Kidney (tissue), 14 donors: ENCODE measurements around the gene CCDC6. TPM values are rescaled to one million over a fixed set of nuclear protein-coding genes. Genes with fewer than 3 reads are reported as not detected.
"Not testable (repeated sequence)": the region's sequence is repeated elsewhere in the genome, so short reads cannot be mapped to it uniquely, and the experiment has no call there.

Experiments used
- DNase-seq, 5 donors: peaks; one replicate each; pipeline ENCODE4 v3.0.0-alpha.2; 2013 to 2020
- FAIRE-seq: peaks from 2 replicates; lab custom pipeline; 2012; peaks lifted over from hg19 to GRCh38; lab: Jason Lieb, UNC
- H3K27ac ChIP-seq, 2 donors: one replicate each; pipeline ENCODE4 v1.7.0; 2013; ENCODE audit warnings: low read depth in 2 of 2, low read length in 2 of 2, inconsistent platforms in 1 of 2
- H3K27me3 ChIP-seq: one replicate; pipeline ENCODE4 v1.7.1; 2013; ENCODE audit warnings: low read length, inconsistent platforms; ENCODE audit not compliant: control insufficient read depth, insufficient read depth
- H3K36me3 ChIP-seq, 3 donors: one replicate each; pipeline versions ENCODE4 v1.7.0 to v1.7.1; 2013; ENCODE audit warnings: low read length in 3 of 3, control low read depth in 1 of 3, inconsistent platforms in 1 of 3; ENCODE audit not compliant: insufficient read depth in 3 of 3, control insufficient read depth in 2 of 3
- H3K4me1 ChIP-seq, 3 donors: one replicate each; pipeline versions ENCODE4 v1.7.0 to v1.7.1; 2013; ENCODE audit warnings: low read length in 3 of 3, inconsistent platforms in 1 of 3, low read depth in 1 of 3; ENCODE audit not compliant: control insufficient read depth in 2 of 3, insufficient read depth in 2 of 3
- H3K4me3 ChIP-seq, 3 donors: one replicate each; pipeline versions ENCODE4 v1.7.0 to v1.8.1; 2013; ENCODE audit warnings: low read length in 3 of 3, control low read depth in 1 of 3, inconsistent platforms in 1 of 3
- H3K9ac ChIP-seq, 3 donors: one replicate each; pipeline versions ENCODE4 v1.7.0 to v1.7.1; 2013; ENCODE audit warnings: low read length in 3 of 3, control low read depth in 1 of 3, inconsistent platforms in 1 of 3
- H3K9me3 ChIP-seq, 3 donors: one replicate each; pipeline versions ENCODE4 v1.7.0 to v1.7.1; 2013; ENCODE audit warnings: low read length in 3 of 3, control low read depth in 1 of 3, inconsistent platforms in 1 of 3; ENCODE audit not compliant: control insufficient read depth in 2 of 3, insufficient read depth in 1 of 3
- CTCF ChIP-seq: IDR thresholded peaks from 3 replicates; pipeline ENCODE4 v1.5.1; 2012; ENCODE audit warnings: mild to moderate bottlenecking, moderate library complexity, borderline replicate concordance; ENCODE audit not compliant: insufficient read depth; ENCODE audit errors: extremely low read depth
- intact Hi-C: fragments of 100-400 bp; cut with DNase I; formaldehyde crosslinking; loops from one replicate; pipeline ENCODE4 v1.11.1; 2022
- polyA plus RNA-seq: library from polyadenylated mRNA; stranded (reverse); fragments of 350-450 nt; fragmentation: Illumina TruSeq; extraction: RNeasy Lipid Tissue Mini Kit (QIAGEN cat#74804); gene quantifications from one replicate; pipeline ENCODE4 v1.2.3, GENCODE V29; 2014; ENCODE audit warnings: low read depth, low replicate concordance; ENCODE audit not compliant: insufficient read depth
- total RNA-seq: library from RNA; stranded (reverse); fragmentation: NEBNext Ultra II Directional; extraction: Animal tissue kit (Norgen Biotek cat#: 25700); gene quantifications from one replicate; pipeline ENCODE4 v1.2.1, GENCODE V29; 2021
- donor health status: control.
- donor health status: control.
- donor health status: control.
- donor health status: control.
- donor health status: control.
- donor health status: DM: yes; HTN: yes; CAD: no.
- donor health status: Normal renal cell carcinoma (clear cell type).

Gene CCDC6
- total and polyA plus RNA-seq, 2 donors from 2014 or later = 15.5 to 47.0 TPM

GRCh38 chr10:59930788-59931521 lies 24.6 kb upstream of the CCDC6 start:
- H3K27ac ChIP-seq, intact Hi-C loops, H3K9me3 ChIP-seq, H3K4me1 ChIP-seq, H3K9ac ChIP-seq, DNase-seq, FAIRE-seq, H3K4me3 ChIP-seq, H3K36me3 ChIP-seq, H3K27me3 ChIP-seq: not testable (repeated sequence)

- Histone ChIP-seq H3K9me3 (peaks cover 0 to 9% (median 0%) of the 10 kb centered on the region in 3 donors), H3K4me3 (no peak overlapping the region), H3K27me3 (no peaks in the 10 kb centered on the region), H3K9ac (no peak overlapping the region), H3K36me3 (no peaks in the 10 kb centered on the region), H3K4me1 (no peaks in the 10 kb centered on the region), H3K27ac (no peak overlapping the region)
- DNase-seq (no peak), FAIRE-seq (no peak)
- no peak for TF ChIP-seq CTCF
- intact Hi-C loops = no loop called here
These were observed 19.7 kb upstream of the CCDC6 start for GRCh38 chr10:59926086-59926485.

DNA sequence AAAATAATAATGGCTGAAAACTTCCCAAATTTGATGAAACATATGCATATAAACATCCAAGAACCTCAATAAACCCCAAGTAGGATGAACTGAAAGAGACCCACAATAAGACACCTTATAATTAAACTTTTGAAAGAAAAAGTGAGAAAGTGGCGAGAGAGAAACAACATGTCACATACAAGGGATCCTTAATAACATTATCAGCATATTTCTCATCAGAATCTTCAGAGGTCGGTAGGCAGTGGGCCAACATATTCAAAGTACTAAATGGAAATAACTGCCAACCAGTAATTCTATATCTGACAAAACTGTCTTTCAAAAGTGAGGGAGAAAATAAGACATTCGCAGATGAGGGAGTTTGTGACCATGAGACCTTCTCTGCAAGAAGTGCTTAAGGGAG lies 16.6 kb upstream of the CCDC6 start:
- H3K4me1 ChIP-seq = no peaks in the 10 kb centered on the region
- no peak for DNase-seq
- intact Hi-C loops = no loop called here
- H3K9ac ChIP-seq = no peak overlapping the region
- no peak for FAIRE-seq
- H3K27me3 ChIP-seq = no peaks in the 10 kb centered on the region
- no peak overlapping the region for H3K27ac ChIP-seq
- H3K9me3 ChIP-seq = peaks cover 0 to 7% (median 0%) of the 10 kb centered on the region in 3 donors
- H3K4me3 ChIP-seq = no peak overlapping the region
- TF ChIP-seq CTCF = no peak
- H3K36me3 ChIP-seq = no peaks in the 10 kb centered on the region

DNA sequence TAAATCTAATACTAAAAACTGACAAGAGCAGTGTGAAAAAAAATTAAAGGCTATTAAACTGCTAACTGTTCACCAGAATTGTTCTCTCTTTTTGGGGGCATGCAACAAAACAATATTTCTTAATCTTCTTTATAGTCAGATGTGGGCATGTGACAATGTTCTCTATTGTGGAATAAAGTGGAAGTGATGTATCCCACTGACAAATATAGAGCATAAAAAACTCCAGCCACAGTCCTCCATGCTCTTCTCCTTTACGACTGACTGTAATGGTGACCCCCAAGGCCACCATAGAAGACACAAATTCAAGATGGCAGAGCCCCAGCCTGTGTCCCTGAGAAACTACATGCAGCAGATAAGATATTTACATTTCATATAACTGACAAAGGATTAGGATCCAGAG lies 11.6 kb upstream of the CCDC6 start:
- FAIRE-seq = no peak
- TF ChIP-seq CTCF = no peak

More for the DNA sequence above, 11.6 kb upstream of the CCDC6 start:
- Histone ChIP-seq H3K9ac (no peak overlapping the region), H3K36me3 (no peaks in the 10 kb centered on the region), H3K9me3 (peaks cover 0 to 5% (median 4%) of the 10 kb centered on the region in 3 donors), H3K4me1 (no peaks in the 10 kb centered on the region), H3K27me3 (no peaks in the 10 kb centered on the region), H3K4me3 (no peak overlapping the region), H3K27ac (no peak overlapping the region)
- DNase-seq = no peak
- intact Hi-C loops = no loop called here
